ENCODE results near the gene CAPN15.

DNA sequence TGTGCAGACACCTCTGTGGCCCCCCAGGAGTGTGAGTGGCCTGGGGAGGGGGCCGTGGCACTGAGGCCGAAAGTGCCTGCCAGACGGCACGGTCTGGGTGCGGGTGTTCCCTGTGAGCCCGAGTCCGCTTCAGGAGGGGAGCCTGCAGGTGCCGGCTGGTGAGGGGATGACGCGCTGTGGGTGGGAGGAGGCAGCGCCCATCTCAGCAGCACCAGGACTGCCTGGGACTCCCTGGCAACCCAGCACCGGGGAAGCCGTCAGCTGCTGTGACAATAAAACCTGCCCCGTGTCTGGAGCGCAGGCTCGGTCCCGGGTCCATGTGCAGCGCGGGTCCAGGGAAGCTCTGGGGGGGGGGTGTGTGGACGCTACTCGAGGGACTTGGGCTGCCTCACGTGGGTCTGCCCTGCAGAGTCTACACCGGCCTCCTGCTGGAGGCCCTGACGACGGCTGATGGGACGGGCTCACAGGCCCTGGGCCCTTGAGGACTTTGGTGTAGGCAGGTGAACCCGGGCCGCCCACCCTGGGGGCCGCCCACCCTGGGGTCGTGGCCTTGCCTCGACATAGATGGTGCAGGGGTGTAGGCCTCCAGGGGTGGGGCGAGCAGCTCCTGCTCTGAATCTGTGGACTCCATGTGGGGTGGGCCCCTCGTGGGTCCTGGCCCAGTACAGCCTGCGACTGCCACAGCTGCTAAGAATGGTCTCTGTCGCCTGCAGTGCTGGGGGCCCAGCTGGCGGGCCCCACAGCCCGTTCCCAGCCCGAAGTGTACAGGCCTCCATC lies 56.5 kb downstream of the CAPN15 start:
- TF ChIP-seq, protein P1, sequence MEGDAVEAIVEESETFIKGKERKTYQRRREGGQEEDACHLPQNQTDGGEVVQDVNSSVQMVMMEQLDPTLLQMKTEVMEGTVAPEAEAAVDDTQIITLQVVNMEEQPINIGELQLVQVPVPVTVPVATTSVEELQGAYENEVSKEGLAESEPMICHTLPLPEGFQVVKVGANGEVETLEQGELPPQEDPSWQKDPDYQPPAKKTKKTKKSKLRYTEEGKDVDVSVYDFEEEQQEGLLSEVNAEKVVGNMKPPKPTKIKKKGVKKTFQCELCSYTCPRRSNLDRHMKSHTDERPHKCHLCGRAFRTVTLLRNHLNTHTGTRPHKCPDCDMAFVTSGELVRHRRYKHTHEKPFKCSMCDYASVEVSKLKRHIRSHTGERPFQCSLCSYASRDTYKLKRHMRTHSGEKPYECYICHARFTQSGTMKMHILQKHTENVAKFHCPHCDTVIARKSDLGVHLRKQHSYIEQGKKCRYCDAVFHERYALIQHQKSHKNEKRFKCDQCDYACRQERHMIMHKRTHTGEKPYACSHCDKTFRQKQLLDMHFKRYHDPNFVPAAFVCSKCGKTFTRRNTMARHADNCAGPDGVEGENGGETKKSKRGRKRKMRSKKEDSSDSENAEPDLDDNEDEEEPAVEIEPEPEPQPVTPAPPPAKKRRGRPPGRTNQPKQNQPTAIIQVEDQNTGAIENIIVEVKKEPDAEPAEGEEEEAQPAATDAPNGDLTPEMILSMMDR (IDR thresholded peaks at IDR 0.05) = no peak
- no peak for TF ChIP-seq POLR2A (IDR thresholded peaks at IDR 0.05)

Measured in right lobe of liver (tissue), 4 donors.